Common myeloid progenitor, CD34-positive (primary cell): ENCODE data around the gene SYT11.

Experiments used
- CTCF ChIA-PET: fragments of 350-600 bp; sonication (Branson Sonifier 250); formaldehyde crosslinking; loops from one replicate; lab custom pipeline; 2021; ENCODE audit warnings: antibody characterized with exemption; lab: Charles Lee
- POLR2A ChIA-PET: fragments of 350-600 bp; sonication (Branson Sonifier 250); formaldehyde crosslinking; loops from one replicate; lab custom pipeline; 2021; ENCODE audit warnings: antibody characterized with exemption; lab: Charles Lee
- DNase-seq, 3 donors: peaks; one replicate each; pipeline versions ENCODE4 v3.0.0 to v3.0.0-alpha.2; 2013
- H3K27ac ChIP-seq, 2 experiments: 1 replicate in 1 of 2; 2 replicates in 1 of 2; pipeline ENCODE4 v1.7.0; 2013; ENCODE audit warnings: inconsistent platforms in 2 of 2, low read length in 2 of 2, mild to moderate bottlenecking in 2 of 2, low read depth in 1 of 2, moderate library complexity in 1 of 2; ENCODE audit not compliant: severe bottlenecking in 2 of 2, insufficient read depth in 1 of 2, poor library complexity in 1 of 2
- H3K27me3 ChIP-seq, 5 experiments: replicated peaks in 2 of 5; 1 replicate in 3 of 5; 2 replicates in 2 of 5; pipeline versions ENCODE4 v1.6.1 to v1.7.0; 2013; ENCODE audit warnings: low read length in 4 of 5, mild to moderate bottlenecking in 2 of 5, moderate library complexity in 2 of 5, inconsistent platforms in 1 of 5; ENCODE audit not compliant: insufficient read depth in 5 of 5, control insufficient read depth in 4 of 5
- H3K36me3 ChIP-seq, 4 experiments: 1 replicate in 2 of 4; 2 replicates in 2 of 4; pipeline versions ENCODE4 v1.6.1 to v1.7.0; 2013; ENCODE audit warnings: low read length in 3 of 4, control low read depth in 1 of 4, mild to moderate bottlenecking in 1 of 4; ENCODE audit not compliant: control insufficient read depth in 4 of 4, insufficient read depth in 4 of 4
- H3K4me1 ChIP-seq, 4 experiments: 1 replicate in 3 of 4; 2 replicates in 1 of 4; pipeline versions ENCODE4 v1.6.1 to v1.7.1; 2013; ENCODE audit warnings: low read length in 3 of 4, mild to moderate bottlenecking in 3 of 4, control low read depth in 1 of 4, inconsistent platforms in 1 of 4, moderate library complexity in 1 of 4; ENCODE audit not compliant: control insufficient read depth in 4 of 4, insufficient read depth in 4 of 4; ENCODE audit errors: control extremely low read depth in 1 of 4
- H3K4me3 ChIP-seq, 7 experiments: 1 replicate in 4 of 7; 2 replicates in 3 of 7; pipeline versions ENCODE4 v1.5.1 to v1.7.0; 2013; ENCODE audit warnings: mild to moderate bottlenecking in 7 of 7, low read length in 6 of 7, moderate library complexity in 6 of 7, inconsistent platforms in 2 of 7, low read depth in 2 of 7, control low read depth in 1 of 7; ENCODE audit not compliant: insufficient read depth in 4 of 7, control insufficient read depth in 1 of 7; ENCODE audit errors: extremely low read depth in 1 of 7
- H3K9me3 ChIP-seq, 5 experiments: 1 replicate in 4 of 5; 2 replicates in 1 of 5; pipeline versions ENCODE4 v1.6.1 to v1.7.1; 2013; ENCODE audit warnings: low read length in 4 of 5, mild to moderate bottlenecking in 2 of 5, inconsistent platforms in 1 of 5, low read depth in 1 of 5, moderate library complexity in 1 of 5; ENCODE audit not compliant: control insufficient read depth in 4 of 5, insufficient read depth in 2 of 5; ENCODE audit errors: control extremely low read depth in 1 of 5
- WGBS: methylation state at CpG from one replicate; pipeline ENCODE4 v1.1.5; 2013; ENCODE audit not compliant: insufficient coverage; 5-methylcytosine and 5-hydroxymethylcytosine counted together

SYT11 gene

DNA sequence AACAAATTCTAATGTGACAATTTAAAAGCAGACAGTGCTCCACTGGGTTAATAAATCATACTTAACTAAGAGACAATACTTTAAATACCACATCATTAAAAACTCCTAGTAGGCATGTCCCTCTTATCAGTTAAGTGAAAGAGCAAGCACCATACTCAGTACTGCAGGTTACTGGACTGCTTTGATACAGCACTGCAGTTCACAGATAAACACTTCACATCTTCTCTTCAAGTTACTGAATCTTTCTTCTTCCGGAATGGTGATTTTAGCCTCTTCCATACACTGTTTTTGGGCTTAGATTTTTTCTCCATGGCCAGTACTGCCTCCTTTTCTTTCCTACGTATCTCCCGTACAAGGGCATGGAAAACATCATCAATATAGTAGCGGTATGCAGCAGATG is 40.8 kb downstream of the SYT11 start:
- no peaks in the 10 kb centered on the region for H3K9me3 ChIP-seq
- no peak overlapping the region for H3K4me3 ChIP-seq
- DNase-seq: peak in 2 of 3 donors; percentile 19 to 46
- H3K4me1 ChIP-seq: no peaks in the 10 kb centered on the region
- no peaks in the 10 kb centered on the region for H3K27me3 ChIP-seq
- ChIA-PET CTCF (no interaction called here), POLR2A (no interaction called here)
- no peak overlapping the region for H3K27ac ChIP-seq
- H3K36me3 ChIP-seq: peaks cover 28 to 68% (median 42%) of the 10 kb centered on the region in 4 experiments
- 100% methylated on average over 1 of the region's 4 CpGs for whole genome bisulfite sequencing

DNA sequence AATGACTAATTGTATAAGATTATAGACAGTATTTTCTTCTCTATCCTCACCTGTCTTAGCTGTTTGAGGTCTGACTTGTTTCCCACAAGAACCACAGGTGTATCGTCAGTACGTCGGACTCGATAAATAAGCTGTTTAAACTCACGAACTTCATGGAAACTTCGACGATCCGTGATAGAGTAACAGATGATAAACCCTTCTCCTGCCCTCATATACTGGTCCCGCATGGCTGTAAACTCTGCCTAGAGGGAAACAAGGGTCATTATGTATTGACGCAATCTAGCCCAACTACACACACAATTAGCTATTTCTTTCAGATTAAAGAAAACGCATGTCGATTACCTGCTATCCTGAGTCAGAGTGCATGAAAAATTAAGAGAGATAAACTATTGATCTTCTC is 44.9 kb downstream of the SYT11 start:
- H3K36me3 ChIP-seq: peaks cover 17 to 79% (median 45%) of the 10 kb centered on the region in 4 experiments
- WGBS: 97% methylated on average over 9 of the region's 12 CpGs
- POLR2A ChIA-PET: interaction anchor here (0.7 to 1.2 kb wide), 3 partner anchors 9 to 14 kb away, joined by 3 to 5 read pairs (median 4); no protein-coding TSS in a partner anchor

DNA sequence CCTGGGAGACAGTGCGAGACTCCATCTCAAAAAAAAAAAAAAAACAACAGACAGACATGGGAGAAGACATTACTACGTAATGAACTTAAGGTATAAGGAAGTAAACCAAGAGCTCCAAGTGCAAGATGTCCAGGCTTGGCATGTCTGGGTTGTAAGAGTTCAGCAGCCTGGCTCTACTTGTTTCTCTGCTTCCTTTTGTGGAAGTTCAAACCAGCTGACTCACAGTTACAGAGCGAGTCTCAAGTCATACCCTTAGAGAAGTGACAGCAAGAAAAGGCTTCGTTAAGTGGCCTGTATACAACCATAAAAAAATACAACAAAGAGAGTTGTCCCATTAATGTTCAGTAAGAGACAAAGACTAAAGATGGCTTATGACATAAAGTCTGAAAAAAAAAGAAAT is 50.5 kb downstream of the SYT11 start:
- WGBS: 8% methylated on average over 1 of the region's 4 CpGs
- no peaks in the 10 kb centered on the region for H3K9me3 ChIP-seq
- POLR2A ChIA-PET: interaction anchor here (0.5 to 1.5 kb wide), 6 partner anchors 9 to 69 kb away, joined by 3 to 5 read pairs (median 3); partner anchors contain the start of genes GON4L and SYT11
- H3K27ac ChIP-seq: peak overlapping the region in 1 of 2 experiments; percentile 87
- H3K4me3 ChIP-seq: peak overlapping the region in 6 of 7 experiments; percentile 74 to 90 (median 82)
- peaks cover 14 to 60% (median 32%) of the 10 kb centered on the region in 4 experiments for H3K36me3 ChIP-seq
- CTCF ChIA-PET: no interaction called here
- DNase-seq: peak; percentile 76 to 92 (median 90)
- H3K4me1 ChIP-seq: peaks cover 10 to 22% (median 18%) of the 10 kb centered on the region in 4 experiments
- no peaks in the 10 kb centered on the region for H3K27me3 ChIP-seq

More for the DNA sequence above, 44.9 kb downstream of the SYT11 start:
- no peak overlapping the region for H3K4me3 ChIP-seq
- H3K27ac ChIP-seq: no peak overlapping the region
- no peaks in the 10 kb centered on the region for H3K27me3 ChIP-seq
- CTCF ChIA-PET: interaction anchor here (1.1 to 1.7 kb wide), 4 partner anchors 9 to 31 kb away, joined by 3 to 9 read pairs (median 5); no protein-coding TSS in a partner anchor
- no peaks in the 10 kb centered on the region for H3K4me1 ChIP-seq
- no peaks in the 10 kb centered on the region for H3K9me3 ChIP-seq
- DNase-seq: no peak

DNA sequence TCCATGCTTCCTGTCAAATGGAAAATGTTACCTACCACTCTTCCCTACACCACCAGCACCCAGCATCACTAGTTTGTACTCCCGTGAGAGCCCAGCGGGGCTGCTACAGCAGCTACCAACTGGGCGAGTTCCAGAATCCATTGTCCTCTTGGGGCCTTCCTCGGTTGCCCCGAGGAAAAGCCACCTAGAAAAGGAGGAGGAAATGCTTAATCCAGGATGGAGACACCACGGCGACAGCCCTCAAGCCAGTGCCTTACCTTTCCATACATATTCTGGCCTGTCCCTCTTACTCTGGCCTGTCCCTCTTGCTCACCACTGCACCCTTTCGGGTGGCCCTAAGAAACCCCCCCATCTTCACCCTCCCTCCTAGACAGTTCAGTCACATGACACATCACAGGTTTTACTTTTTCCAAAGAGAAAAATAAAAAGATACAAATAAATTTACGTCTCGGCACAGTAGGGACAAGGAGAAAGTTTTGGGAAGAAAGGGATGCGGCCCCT is 51.3 kb downstream of the SYT11 start:
- 0% methylated on average over 2 of the region's 11 CpGs for WGBS
- H3K4me1 ChIP-seq: peaks cover 10 to 22% (median 18%) of the 10 kb centered on the region in 4 experiments
- H3K36me3 ChIP-seq: peaks cover 13 to 62% (median 33%) of the 10 kb centered on the region in 4 experiments
- peak in 2 of 3 donors; percentile 28 to 44 for DNase-seq
- POLR2A ChIA-PET: interaction anchor here (0.6 to 1.5 kb wide), 2 partner anchors 8 to 53 kb away, joined by 3 to 5 read pairs; partner anchors contain the start of gene GON4L
- no peaks in the 10 kb centered on the region for H3K27me3 ChIP-seq
- peak overlapping the region; percentile 74 to 87 for H3K27ac ChIP-seq
- CTCF ChIA-PET: no interaction called here
- H3K9me3 ChIP-seq: no peaks in the 10 kb centered on the region
- peak overlapping the region; percentile 44 to 90 (median 82) for H3K4me3 ChIP-seq

DNA sequence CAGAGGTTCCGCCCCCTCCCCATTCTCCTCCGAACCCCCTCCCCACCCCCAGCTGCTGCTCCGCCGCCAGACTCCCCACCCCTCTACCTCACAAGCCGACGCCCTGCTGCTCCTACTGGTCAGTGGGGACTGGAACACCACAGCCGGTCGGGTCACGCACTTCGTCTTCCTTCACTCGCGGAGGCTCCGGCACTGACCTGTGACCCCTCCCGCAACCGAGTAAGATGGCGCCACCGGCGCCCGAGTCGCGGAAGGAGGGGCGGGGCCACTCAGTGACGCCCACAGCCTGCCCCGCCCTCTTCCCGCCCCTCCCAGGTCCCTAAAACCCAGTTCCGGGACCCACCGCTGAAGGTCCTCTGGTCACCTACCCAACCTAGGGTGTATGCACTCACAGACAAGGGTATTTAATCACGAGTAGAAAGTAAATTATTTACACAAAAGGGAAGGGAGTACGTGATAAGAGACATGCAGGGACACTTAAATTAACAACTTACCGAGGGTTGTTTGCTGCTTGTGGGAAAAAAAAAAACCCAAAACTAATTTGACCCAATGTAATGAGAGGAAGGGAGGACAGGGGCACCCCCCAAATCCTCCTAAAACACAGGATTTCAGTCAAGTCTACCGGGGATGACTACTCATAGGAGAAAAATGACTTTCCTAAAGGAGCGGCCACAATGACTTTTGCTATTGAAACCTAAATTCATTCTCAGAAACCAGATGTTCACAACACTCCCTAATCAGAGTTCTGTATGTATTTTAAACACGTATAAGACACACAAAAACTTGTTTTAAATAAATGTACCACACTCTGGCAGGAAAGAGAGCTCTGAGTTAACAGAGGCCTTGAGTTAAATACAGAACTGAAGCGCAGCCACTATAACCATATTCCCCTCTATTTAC is 52.0 kb downstream of the SYT11 start, which contains the start of gene RIT1:
Gene RIT1 (minus strand): TSS at position 194 of the 900 bp plus-strand sequence. CDS start 588 bp downstream, outside the sequence.
- DNase-seq: peak; percentile 85 to 88 (median 88)
- H3K4me3 ChIP-seq: peak within 1 kb of the TSS; percentile 44 to 90 (median 82)
- ChIA-PET POLR2A (no interaction called here), CTCF (interaction anchor here (0.7 kb wide), 1 partner anchor 75 kb away, joined by 3 read pairs; no protein-coding TSS in a partner anchor)
- peak within 1 kb of the TSS; percentile 74 to 87 for H3K27ac ChIP-seq
- H3K4me1 ChIP-seq: peaks cover 10 to 22% (median 18%) of the 10 kb centered on the region in 4 experiments
- H3K27me3 ChIP-seq: no peaks in the 10 kb centered on the region
- H3K9me3 ChIP-seq: no peaks in the 10 kb centered on the region
- peaks cover 13 to 66% (median 35%) of the 10 kb centered on the region in 4 experiments for H3K36me3 ChIP-seq
- WGBS: 5% methylated on average over 23 of the region's 34 CpGs

DNA sequence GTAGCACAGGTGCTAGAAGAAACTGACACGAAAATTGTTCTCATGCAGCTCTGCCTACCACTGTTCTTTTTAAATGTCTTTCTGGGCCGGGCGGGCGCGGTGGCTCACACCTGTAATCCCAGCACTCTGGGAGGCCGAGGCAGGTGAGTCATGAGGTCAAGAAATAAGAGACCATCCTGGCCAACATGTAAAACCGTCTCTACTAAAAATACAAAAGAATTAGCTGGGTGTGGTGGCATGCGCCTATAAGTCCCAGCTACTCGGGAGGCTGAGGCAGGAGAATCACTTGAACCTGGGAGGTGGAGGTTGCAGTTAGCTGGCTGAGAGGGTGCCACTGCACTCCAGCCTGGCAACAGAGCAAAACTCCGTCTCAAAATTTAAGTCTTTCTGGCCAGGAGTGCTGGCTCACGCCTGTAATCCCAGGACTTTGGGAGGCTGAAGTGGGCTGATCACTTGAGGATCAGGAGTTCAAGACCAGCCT is 52.7 kb downstream of the SYT11 start:
- no peak for DNase-seq
- peak overlapping the region; percentile 74 to 87 for H3K27ac ChIP-seq
- ChIA-PET CTCF (interaction anchor here (0.7 to 1.1 kb wide), 2 partner anchors 76 to 154 kb away, joined by 3 read pairs; no protein-coding TSS in a partner anchor), POLR2A (no interaction called here)
- WGBS: 100% methylated on average over 9 of the region's 11 CpGs
- peak overlapping the region in 1 of 7 experiments; percentile 82 for H3K4me3 ChIP-seq
- H3K9me3 ChIP-seq: no peaks in the 10 kb centered on the region
- H3K36me3 ChIP-seq: peaks cover 13 to 67% (median 38%) of the 10 kb centered on the region in 4 experiments
- peaks cover 10 to 22% (median 18%) of the 10 kb centered on the region in 4 experiments for H3K4me1 ChIP-seq
- H3K27me3 ChIP-seq: no peaks in the 10 kb centered on the region
